Ascending aorta (tissue), 2 donors: Measurements from ENCODE around the gene R3HDML. TPM values are rescaled to one million over a fixed set of nuclear protein-coding genes. Genes with fewer than 3 reads are reported as not detected.

Experiments used
- DNase-seq, 2 donors: peaks; one replicate each; pipeline ENCODE4 v3.0.0-alpha.2; 2019; ENCODE audit warnings: low spot score in 2 of 2
- H3K27ac ChIP-seq, 2 donors: fragments of 200-600 bp; sonication (generic); one replicate each; pipeline ENCODE4 v1.5.1; 2016 to 2017; ENCODE audit warnings: mild to moderate bottlenecking in 1 of 2
- H3K27me3 ChIP-seq: fragments of 200-600 bp; sonication (generic); one replicate; pipeline ENCODE4 v1.5.1; 2017
- H3K36me3 ChIP-seq, 2 donors: fragments of 200-600 bp; sonication (generic); one replicate each; pipeline ENCODE4 v1.5.1; 2016
- H3K4me1 ChIP-seq, 2 donors: fragments of 200-600 bp; sonication (generic); one replicate each; pipeline ENCODE4 v1.5.1; 2016 to 2017; ENCODE audit warnings: mild to moderate bottlenecking in 1 of 2
- H3K4me3 ChIP-seq, 2 donors: fragments of 200-600 bp; sonication (generic); one replicate each; pipeline ENCODE4 v1.5.1; 2016 to 2017; ENCODE audit warnings: mild to moderate bottlenecking in 1 of 2
- H3K9me3 ChIP-seq, 2 donors: fragments of 200-600 bp; sonication (generic); one replicate each; pipeline ENCODE4 v1.5.1; 2016
- CTCF ChIP-seq, 3 experiments: fragments of 200-600 bp in 2 of 3; fragments of 450-650 bp in 1 of 3; sonication (generic) in 2 of 3; IDR thresholded peaks; one replicate each; pipeline ENCODE4 v1.5.1; 2016 to 2019; ENCODE audit warnings: antibody characterized with exemption in 3 of 3, mild to moderate bottlenecking in 1 of 3, moderate library complexity in 1 of 3
- intact Hi-C: fragments of 100-400 bp; cut with DNase I; formaldehyde crosslinking; loops from one replicate; pipeline ENCODE4 v1.15.1; 2023
- total RNA-seq: library from RNA; depleted of rRNA; stranded (reverse); fragments of >200 nt; gene quantifications from one replicate; pipeline ENCODE4 v1.1.0, GENCODE V29; 2016

Gene R3HDML
- total RNA-seq, 1 donor from 2014 or later, result not detected

GRCh38 chr20:44370639-44371218 is 33.9 kb downstream of the R3HDML start:
- no peak overlapping the region for H3K27ac ChIP-seq
- no peaks in the 10 kb centered on the region for H3K9me3 ChIP-seq
- H3K4me1 ChIP-seq, result no peaks in the 10 kb centered on the region
- H3K36me3 ChIP-seq, result no peaks in the 10 kb centered on the region
- H3K4me3 ChIP-seq, result no peak overlapping the region
- DNase-seq, result no peak
- intact Hi-C loops, result no loop called here
- no peak for TF ChIP-seq CTCF (IDR thresholded peaks at IDR 0.05)
- H3K27me3 ChIP-seq, result no peaks in the 10 kb centered on the region

GRCh38 chr20:44382641-44383040 is 45.8 kb downstream of the R3HDML start:
- Histone ChIP-seq H3K27ac (no peak overlapping the region), H3K27me3 (no peaks in the 10 kb centered on the region), H3K36me3 (no peaks in the 10 kb centered on the region), H3K9me3 (no peaks in the 10 kb centered on the region), H3K4me1 (no peaks in the 10 kb centered on the region), H3K4me3 (no peak overlapping the region)
- DNase-seq, result no peak
- TF ChIP-seq CTCF (IDR thresholded peaks at IDR 0.05), result no peak
- intact Hi-C loops, result loop anchor here (10.0 kb wide), 1 partner anchor 302 kb away; no protein-coding TSS in a partner anchor

GRCh38 chr20:44384423-44385027 is 47.7 kb downstream of the R3HDML start:
- Histone ChIP-seq H3K4me3 (no peak overlapping the region), H3K36me3 (no peaks in the 10 kb centered on the region), H3K9me3 (no peaks in the 10 kb centered on the region), H3K27ac (no peak overlapping the region), H3K4me1 (peaks cover 0 to 2% of the 10 kb centered on the region in 2 donors), H3K27me3 (no peaks in the 10 kb centered on the region)
- intact Hi-C loops, result loop anchor here (1.0 to 10.0 kb wide), 2 partner anchors 226 to 300 kb away; no protein-coding TSS in a partner anchor
- TF ChIP-seq CTCF (IDR thresholded peaks at IDR 0.05), result peak; percentile 56 to 77 (median 76)
- peak; percentile 23 to 85 for DNase-seq

GRCh38 chr20:44388466-44389023 is 51.7 kb downstream of the R3HDML start:
- TF ChIP-seq CTCF (IDR thresholded peaks at IDR 0.05), result peak; percentile 44 to 58 (median 56)
- Histone ChIP-seq H3K4me1 (peaks cover 0 to 2% of the 10 kb centered on the region in 2 donors), H3K4me3 (no peak overlapping the region), H3K9me3 (no peaks in the 10 kb centered on the region), H3K27ac (no peak overlapping the region), H3K36me3 (no peaks in the 10 kb centered on the region), H3K27me3 (no peaks in the 10 kb centered on the region)
- DNase-seq, result peak in 1 of 2 donors; percentile 68
- intact Hi-C loops, result loop anchor here (10.0 kb wide), 1 partner anchor 296 kb away; no protein-coding TSS in a partner anchor

GRCh38 chr20:44389871-44390270 is 53.0 kb downstream of the R3HDML start:
- DNase-seq, result no peak
- Histone ChIP-seq H3K36me3 (no peaks in the 10 kb centered on the region), H3K4me1 (peaks cover 0 to 2% of the 10 kb centered on the region in 2 donors), H3K4me3 (no peak overlapping the region), H3K9me3 (no peaks in the 10 kb centered on the region), H3K27me3 (no peaks in the 10 kb centered on the region), H3K27ac (no peak overlapping the region)
- no peak for TF ChIP-seq CTCF (IDR thresholded peaks at IDR 0.05)
- intact Hi-C loops, result loop anchor here (10.0 kb wide), 1 partner anchor 295 kb away; no protein-coding TSS in a partner anchor
